Bronchial epithelial cell (primary cell): ENCODE results near the gene ESYT2. TPM values are rescaled to one million over a fixed set of nuclear protein-coding genes. Genes with fewer than 3 reads are reported as not detected.

ENCODE experiments used
- DNase-seq: peaks from one replicate; pipeline ENCODE4 v3.0.0-alpha.2; 2010; ENCODE audit warnings: low read depth
- FAIRE-seq: peaks from 2 replicates; lab custom pipeline; 2011; peaks lifted over from hg19 to GRCh38; lab: Jason Lieb, UNC
- H3K27me3 ChIP-seq: 2 replicates; pipeline ENCODE4 v1.5.1; 2011; ENCODE audit warnings: low read length; ENCODE audit not compliant: control insufficient read depth, insufficient read depth
- H3K36me3 ChIP-seq: 2 replicates; pipeline ENCODE4 v1.5.1; 2011; ENCODE audit warnings: low read length; ENCODE audit not compliant: control insufficient read depth, insufficient read depth
- H3K4me3 ChIP-seq: 2 replicates; pipeline ENCODE4 v1.5.1; 2011; ENCODE audit warnings: mild to moderate bottlenecking, low read depth, low read length, control low read depth
- total RNA-seq: library from RNA; depleted of rRNA; stranded (reverse); fragments of >200 nt; gene quantifications from 2 replicates; pipeline ENCODE4 v1.2.1, GENCODE V29; 2014
- TF ChIP-seq, protein P1 (sequence below): IDR thresholded peaks from 2 replicates; pipeline ENCODE4 v1.5.1; 2011; ENCODE audit warnings: mild to moderate bottlenecking, moderate library complexity, low read length, control low read depth, inconsistent platforms; ENCODE audit not compliant: insufficient read depth, severe bottlenecking

ESYT2 gene
- total RNA-seq, 1 donor from 2014 or later: 75.0 TPM

DNA sequence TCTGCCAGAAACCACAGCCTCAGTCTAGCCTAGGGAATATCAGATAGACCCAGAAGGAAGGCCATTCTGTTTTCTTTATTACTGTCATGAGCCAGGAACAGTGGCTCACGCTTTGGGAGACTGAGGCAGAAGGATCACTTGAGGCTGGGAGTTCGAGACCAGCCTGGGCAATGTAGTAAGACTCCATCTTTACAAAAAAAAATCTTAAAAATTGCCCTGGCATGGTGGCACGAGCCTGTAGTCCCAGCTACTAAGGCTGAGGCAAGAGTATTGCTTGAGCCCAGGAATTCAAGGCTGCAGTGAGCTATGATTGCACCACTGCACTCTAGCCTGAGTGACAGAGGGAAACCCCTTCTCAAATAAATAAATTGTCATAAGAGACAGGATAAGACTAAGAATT is 3.7 kb upstream of the ESYT2 start:
- Histone ChIP-seq H3K27me3 (peaks cover 2% of the 10 kb centered on the region), H3K4me3 (no peak overlapping the region), H3K36me3 (no peaks in the 10 kb centered on the region)
- DNase-seq (no peak), FAIRE-seq (no peak)
- TF ChIP-seq, protein P1, sequence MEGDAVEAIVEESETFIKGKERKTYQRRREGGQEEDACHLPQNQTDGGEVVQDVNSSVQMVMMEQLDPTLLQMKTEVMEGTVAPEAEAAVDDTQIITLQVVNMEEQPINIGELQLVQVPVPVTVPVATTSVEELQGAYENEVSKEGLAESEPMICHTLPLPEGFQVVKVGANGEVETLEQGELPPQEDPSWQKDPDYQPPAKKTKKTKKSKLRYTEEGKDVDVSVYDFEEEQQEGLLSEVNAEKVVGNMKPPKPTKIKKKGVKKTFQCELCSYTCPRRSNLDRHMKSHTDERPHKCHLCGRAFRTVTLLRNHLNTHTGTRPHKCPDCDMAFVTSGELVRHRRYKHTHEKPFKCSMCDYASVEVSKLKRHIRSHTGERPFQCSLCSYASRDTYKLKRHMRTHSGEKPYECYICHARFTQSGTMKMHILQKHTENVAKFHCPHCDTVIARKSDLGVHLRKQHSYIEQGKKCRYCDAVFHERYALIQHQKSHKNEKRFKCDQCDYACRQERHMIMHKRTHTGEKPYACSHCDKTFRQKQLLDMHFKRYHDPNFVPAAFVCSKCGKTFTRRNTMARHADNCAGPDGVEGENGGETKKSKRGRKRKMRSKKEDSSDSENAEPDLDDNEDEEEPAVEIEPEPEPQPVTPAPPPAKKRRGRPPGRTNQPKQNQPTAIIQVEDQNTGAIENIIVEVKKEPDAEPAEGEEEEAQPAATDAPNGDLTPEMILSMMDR: no peak

DNA sequence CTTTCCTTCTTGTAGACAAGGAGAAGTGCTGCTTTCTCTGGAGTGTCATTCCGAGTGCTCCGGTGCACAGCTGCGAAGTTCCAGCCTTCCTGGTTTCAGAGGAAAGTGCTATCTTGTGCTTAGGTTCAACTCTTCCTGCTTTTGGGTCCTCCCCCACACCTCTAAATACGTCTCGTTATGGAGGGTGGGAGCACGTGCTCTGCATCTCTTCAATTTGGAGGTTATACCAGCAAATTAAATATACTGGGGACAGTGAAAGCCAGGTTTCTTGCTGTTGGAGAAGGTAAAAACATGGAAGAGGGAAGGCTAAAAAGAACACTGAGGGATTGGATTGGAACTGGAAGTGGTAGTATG is 2.4 kb upstream of the ESYT2 start:
- TF ChIP-seq, protein P1: no peak
- FAIRE-seq: no peak

DNA sequence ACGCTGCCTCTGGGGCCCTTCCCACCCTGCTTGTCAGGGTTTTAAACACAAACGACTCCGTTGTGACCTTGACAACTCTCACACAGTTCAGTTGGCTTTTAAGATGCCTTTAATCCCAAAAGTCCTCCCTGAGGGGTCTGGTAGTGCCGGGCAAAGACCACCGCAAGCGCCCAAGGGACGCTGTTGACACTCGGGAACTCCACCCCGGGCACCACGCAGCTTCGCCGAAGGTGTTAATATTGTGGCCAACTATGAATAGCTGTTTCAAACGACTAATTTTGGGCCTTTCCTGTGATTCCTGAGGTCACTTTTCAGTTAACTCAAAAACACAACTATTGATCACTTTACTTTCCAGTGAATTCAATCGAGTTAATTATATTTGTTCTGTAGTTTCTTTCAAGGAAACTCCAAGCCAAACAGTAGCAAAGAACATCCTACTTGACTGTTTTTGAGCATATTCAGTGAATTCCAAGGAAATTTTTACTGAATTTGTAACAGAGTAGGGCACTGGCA is 958 bp upstream of the ESYT2 start:
- no peaks in the 10 kb centered on the region for H3K36me3 ChIP-seq
- FAIRE-seq: no peak
- peaks cover 2% of the 10 kb centered on the region for H3K27me3 ChIP-seq
- DNase-seq: no peak
- TF ChIP-seq, protein P1: no peak
- peak overlapping the region; percentile 97 for H3K4me3 ChIP-seq

More for the DNA sequence above, 2.4 kb upstream of the ESYT2 start:
- DNase-seq: no peak
- Histone ChIP-seq H3K36me3 (no peaks in the 10 kb centered on the region), H3K4me3 (no peak overlapping the region), H3K27me3 (peaks cover 2% of the 10 kb centered on the region)

DNA sequence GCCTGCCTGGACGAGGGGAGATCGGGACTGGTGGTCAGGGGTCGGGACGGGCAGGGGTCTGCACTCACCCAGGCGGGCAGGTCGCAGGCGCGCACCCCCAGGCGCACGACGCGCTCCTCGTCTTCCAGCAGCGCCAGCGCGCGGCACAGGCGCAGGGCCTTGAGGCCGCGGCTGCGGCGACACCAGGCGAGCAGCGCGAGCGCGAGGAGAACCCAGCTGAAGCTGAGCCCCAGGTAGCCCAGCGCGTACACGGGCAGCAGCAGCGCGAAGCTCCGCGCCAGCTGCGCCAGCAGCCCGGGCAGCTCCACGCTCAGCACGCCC is 328 bp downstream of the ESYT2 start:
- Histone ChIP-seq H3K36me3 (no peaks in the 10 kb centered on the region), H3K4me3 (peak overlapping the region; percentile 97), H3K27me3 (peaks cover 2% of the 10 kb centered on the region)
- DNase-seq (peak; percentile 55), FAIRE-seq (no peak)
- TF ChIP-seq, protein P1: peak; percentile 5

DNA sequence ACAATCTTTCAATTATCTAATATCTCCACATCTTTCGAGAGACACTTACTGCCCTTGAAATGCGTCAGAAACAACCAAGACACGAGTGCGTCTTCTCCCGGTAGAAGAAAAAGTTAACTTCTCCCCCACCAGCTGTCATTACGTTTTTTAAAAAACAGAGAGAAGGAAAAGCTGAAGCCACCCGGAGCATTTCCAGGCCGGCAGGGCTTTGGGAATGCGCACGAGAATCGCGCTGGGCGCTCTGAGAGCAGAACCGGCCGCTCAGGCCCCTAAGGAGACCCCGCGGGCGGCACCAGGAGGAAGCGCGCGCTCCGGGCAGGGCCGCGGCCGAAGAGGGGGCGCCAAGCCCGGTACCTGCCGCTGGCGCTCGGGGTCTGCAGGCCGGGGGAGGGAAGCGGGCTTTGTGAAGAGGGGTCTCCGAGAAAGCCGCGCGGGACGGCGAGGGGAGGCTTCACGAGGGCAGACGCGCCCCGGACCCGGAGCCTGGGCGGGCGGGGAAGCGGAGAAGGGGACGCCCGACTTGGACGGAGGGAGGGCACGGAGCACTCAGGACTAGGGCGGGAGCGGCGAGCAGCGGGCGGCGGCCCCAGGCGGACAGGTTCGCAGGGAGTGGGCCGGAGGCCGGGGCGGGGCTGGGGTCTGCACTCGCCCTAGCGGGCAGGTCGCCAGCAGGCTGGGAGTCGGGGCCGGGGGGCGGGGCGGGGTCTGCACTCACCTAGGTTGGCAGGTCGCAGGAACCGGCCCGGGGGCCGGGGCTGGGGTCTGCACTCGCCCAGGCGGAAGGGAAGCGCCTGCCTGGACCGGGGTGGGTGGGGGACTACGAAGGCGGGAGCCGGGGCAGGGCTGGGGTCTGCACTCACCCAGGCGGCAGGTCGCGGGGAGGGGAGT is 932 bp downstream of the ESYT2 start:
- FAIRE-seq (no peak), DNase-seq (no peak)
- no peaks in the 10 kb centered on the region for H3K36me3 ChIP-seq
- H3K27me3 ChIP-seq: peaks cover 2% of the 10 kb centered on the region
- peak overlapping the region; percentile 97 for H3K4me3 ChIP-seq
- TF ChIP-seq, protein P1: no peak
